Measurements from ENCODE around the gene SLC25A41. TPM values are rescaled to one million over a fixed set of nuclear protein-coding genes. Genes with fewer than 3 reads are reported as not detected.

SLC25A41 gene
- total and polyA plus RNA-seq, 2 of the 13 experiments (the other 11 are each of a cell fraction or from before 2014, with no cell fraction given): 0.33 to 0.95 TPM

DNA sequence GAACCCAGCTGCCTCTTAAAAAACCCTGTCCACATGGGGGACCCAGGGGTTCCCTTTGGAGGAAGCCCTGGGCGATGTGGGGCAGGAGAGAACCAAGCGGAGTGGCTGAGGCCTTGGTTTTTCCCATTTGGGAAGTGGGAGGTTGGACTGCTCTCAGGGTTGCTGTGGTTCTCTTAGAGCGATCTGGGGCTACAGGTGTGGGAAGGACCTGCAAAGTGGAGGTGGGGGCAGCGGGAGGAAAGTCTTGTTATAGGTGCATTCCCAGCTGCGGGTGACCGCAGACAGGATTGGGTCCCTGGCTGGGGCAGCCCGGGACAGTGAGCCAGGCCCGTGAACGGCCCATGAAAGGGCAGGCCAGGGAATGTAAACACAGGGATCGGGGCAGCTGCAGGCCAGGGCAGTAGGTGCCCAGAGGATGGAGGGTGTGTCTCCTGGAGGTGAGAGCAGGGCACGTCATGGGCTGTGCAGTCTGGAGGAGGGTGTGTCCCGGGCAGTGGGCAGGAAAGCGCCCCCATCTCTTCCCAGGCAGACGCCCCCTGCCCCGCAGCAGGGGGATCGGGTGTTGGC, 25.2 kb upstream of the SLC25A41 start (continued):
- no peak for TF ChIP-seq YEATS4 (CRISPR knock-in tag; IDR thresholded peaks at IDR 0.05; ENCODE audit: borderline replicate concordance)
- TF ChIP-seq ZFX (CRISPR knock-in tag; IDR thresholded peaks at IDR 0.05; ENCODE audit: low read depth): peak; percentile 39
- 0 out of 2 replicates have a peak, but pooled peaks have one; percentile 53 for TF ChIP-seq ZNF253 (CRISPR knock-in tag; IDR thresholded peaks at IDR 0.05; ENCODE audit: borderline replicate concordance)
- no peak for TF ChIP-seq MTA1 (CRISPR knock-in tag; IDR thresholded peaks at IDR 0.05; ENCODE audit: borderline replicate concordance)
- TF ChIP-seq FOSL2 (CRISPR knock-in tag; IDR thresholded peaks at IDR 0.05): no peak
- TF ChIP-seq SMAD3 (CRISPR knock-in tag; IDR thresholded peaks at IDR 0.05): no peak
- TF ChIP-seq, protein P1, sequence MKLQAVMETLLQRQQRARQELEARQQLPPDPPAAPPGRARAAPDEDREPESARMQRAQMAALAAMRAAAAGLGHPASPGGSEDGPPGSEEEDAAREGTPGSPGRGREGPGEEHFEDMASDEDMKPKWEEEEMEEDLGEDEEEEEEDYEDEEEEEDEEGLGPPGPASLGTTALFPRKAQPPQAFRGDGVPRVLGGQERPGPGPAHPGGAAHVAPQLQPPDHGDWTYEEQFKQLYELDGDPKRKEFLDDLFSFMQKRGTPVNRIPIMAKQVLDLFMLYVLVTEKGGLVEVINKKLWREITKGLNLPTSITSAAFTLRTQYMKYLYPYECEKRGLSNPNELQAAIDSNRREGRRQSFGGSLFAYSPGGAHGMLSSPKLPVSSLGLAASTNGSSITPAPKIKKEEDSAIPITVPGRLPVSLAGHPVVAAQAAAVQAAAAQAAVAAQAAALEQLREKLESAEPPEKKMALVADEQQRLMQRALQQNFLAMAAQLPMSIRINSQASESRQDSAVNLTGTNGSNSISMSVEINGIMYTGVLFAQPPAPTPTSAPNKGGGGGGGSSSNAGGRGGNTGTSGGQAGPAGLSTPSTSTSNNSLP (IDR thresholded peaks at IDR 0.05; ENCODE audit: low read depth, low read length): no peak
- no peak for TF ChIP-seq ARHGAP35 (CRISPR knock-in tag; IDR thresholded peaks at IDR 0.05; ENCODE audit: borderline replicate concordance)
- no peak for TF ChIP-seq ZNF672 (CRISPR knock-in tag; IDR thresholded peaks at IDR 0.05)
- TF ChIP-seq HNRNPH1 (optimal IDR thresholded peaks at IDR 0.05; ENCODE audit: low read depth, low read length): no peak
- TF ChIP-seq, protein P2, sequence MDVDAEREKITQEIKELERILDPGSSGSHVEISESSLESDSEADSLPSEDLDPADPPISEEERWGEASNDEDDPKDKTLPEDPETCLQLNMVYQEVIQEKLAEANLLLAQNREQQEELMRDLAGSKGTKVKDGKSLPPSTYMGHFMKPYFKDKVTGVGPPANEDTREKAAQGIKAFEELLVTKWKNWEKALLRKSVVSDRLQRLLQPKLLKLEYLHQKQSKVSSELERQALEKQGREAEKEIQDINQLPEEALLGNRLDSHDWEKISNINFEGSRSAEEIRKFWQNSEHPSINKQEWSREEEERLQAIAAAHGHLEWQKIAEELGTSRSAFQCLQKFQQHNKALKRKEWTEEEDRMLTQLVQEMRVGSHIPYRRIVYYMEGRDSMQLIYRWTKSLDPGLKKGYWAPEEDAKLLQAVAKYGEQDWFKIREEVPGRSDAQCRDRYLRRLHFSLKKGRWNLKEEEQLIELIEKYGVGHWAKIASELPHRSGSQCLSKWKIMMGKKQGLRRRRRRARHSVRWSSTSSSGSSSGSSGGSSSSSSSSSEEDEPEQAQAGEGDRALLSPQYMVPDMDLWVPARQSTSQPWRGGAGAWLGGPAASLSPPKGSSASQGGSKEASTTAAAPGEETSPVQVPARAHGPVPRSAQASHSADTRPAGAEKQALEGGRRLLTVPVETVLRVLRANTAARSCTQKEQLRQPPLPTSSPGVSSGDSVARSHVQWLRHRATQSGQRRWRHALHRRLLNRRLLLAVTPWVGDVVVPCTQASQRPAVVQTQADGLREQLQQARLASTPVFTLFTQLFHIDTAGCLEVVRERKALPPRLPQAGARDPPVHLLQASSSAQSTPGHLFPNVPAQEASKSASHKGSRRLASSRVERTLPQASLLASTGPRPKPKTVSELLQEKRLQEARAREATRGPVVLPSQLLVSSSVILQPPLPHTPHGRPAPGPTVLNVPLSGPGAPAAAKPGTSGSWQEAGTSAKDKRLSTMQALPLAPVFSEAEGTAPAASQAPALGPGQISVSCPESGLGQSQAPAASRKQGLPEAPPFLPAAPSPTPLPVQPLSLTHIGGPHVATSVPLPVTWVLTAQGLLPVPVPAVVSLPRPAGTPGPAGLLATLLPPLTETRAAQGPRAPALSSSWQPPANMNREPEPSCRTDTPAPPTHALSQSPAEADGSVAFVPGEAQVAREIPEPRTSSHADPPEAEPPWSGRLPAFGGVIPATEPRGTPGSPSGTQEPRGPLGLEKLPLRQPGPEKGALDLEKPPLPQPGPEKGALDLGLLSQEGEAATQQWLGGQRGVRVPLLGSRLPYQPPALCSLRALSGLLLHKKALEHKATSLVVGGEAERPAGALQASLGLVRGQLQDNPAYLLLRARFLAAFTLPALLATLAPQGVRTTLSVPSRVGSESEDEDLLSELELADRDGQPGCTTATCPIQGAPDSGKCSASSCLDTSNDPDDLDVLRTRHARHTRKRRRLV (CRISPR knock-in tag; IDR thresholded peaks at IDR 0.05): no peak
- TF ChIP-seq ZNF121 (CRISPR knock-in tag; IDR thresholded peaks at IDR 0.05): peak; percentile 100
- no peak for TF ChIP-seq U2AF1 (optimal IDR thresholded peaks at IDR 0.05; ENCODE audit: low read depth, low read length)
- no peak for TF ChIP-seq LCORL (IDR thresholded peaks at IDR 0.05)
- 0 out of 2 replicates have a peak, but pooled peaks have one; percentile 47 for TF ChIP-seq LCORL (CRISPR knock-in tag; IDR thresholded peaks at IDR 0.05)
- 0 out of 2 replicates have a peak, but pooled peaks have one; percentile 11 for TF ChIP-seq ZNF12 (CRISPR knock-in tag; IDR thresholded peaks at IDR 0.05)
- no peak for TF ChIP-seq FOXK2 (IDR thresholded peaks at IDR 0.05)
- TF ChIP-seq RXRA (CRISPR knock-in tag; IDR thresholded peaks at IDR 0.05): 0 out of 2 replicates have a peak, but pooled peaks have one; percentile 36
- 0 out of 2 replicates have a peak, but pooled peaks have one; percentile 3 for TF ChIP-seq ZFP82 (CRISPR knock-in tag; IDR thresholded peaks at IDR 0.05; ENCODE audit: borderline replicate concordance)
- TF ChIP-seq FOXA3 (CRISPR knock-in tag; IDR thresholded peaks at IDR 0.05): peak; percentile 57
- TF ChIP-seq ZNF709 (CRISPR knock-in tag; IDR thresholded peaks at IDR 0.05): no peak

Data from HepG2 (cell line).